HEK293 (cell line): Measurements from ENCODE around the gene MTLN.

Source experiments
- CTCF ChIA-PET: fragments of 350-600 bp; formaldehyde crosslinking; extraction: SDS; loops from one replicate; lab custom pipeline; 2021; ENCODE audit warnings: antibody characterized with exemption; lab: Yijun Ruan, JAX
- POLR2A ChIA-PET: fragments of 300-600 bp; formaldehyde crosslinking; extraction: SDS; loops from one replicate; lab custom pipeline; 2020; ENCODE audit warnings: antibody characterized with exemption, inconsistent platforms; lab: Yijun Ruan, JAX
- H3K27ac ChIP-seq: fragments of 200-500 bp; sonication (Bioruptor generic); 2 replicates; pipeline ENCODE4 v1.5.1; 2014; ENCODE audit warnings: low read depth, low read length, control low read depth, inconsistent platforms; ENCODE audit errors: extremely low read depth
- H3K36me3 ChIP-seq, 2 experiments: fragments of 200-500 bp in 1 of 2; sonication (Bioruptor generic) in 1 of 2; 1 replicate in 1 of 2; 2 replicates in 1 of 2; pipeline ENCODE4 v1.5.1; 2014 to 2017; ENCODE audit warnings: inconsistent platforms in 2 of 2, low read length in 2 of 2; ENCODE audit not compliant: control insufficient read depth in 2 of 2, insufficient read depth in 1 of 2
- H3K4me1 ChIP-seq: fragments of 200-500 bp; sonication (Bioruptor generic); 2 replicates; pipeline ENCODE4 v1.5.1; 2014; ENCODE audit warnings: mild to moderate bottlenecking, low read length, inconsistent platforms; ENCODE audit not compliant: control insufficient read depth, insufficient read depth
- H3K4me3 ChIP-seq: 2 replicates; pipeline ENCODE4 v1.5.1; 2011; ENCODE audit warnings: low read depth, mild to moderate bottlenecking, control low read depth, low read length, moderate library complexity
- H3K9me3 ChIP-seq: fragments of 200-500 bp; sonication (Bioruptor generic); 2 replicates; pipeline ENCODE4 v1.5.1; 2014; ENCODE audit warnings: low read depth, low read length, inconsistent platforms; ENCODE audit not compliant: control insufficient read depth, insufficient read depth
- AEBP2 ChIP-seq: fragments of 450-650 bp; formaldehyde crosslinking; IDR thresholded peaks from 2 replicates; pipeline ENCODE4 v1.5.1; 2016; ENCODE audit warnings: missing biosample characterization, missing genetic modification characterization, borderline replicate concordance
- HIC1 ChIP-seq: fragments of 450-650 bp; formaldehyde crosslinking; IDR thresholded peaks from 2 replicates; pipeline ENCODE4 v1.5.1; 2016; ENCODE audit warnings: missing biosample characterization, missing genetic modification characterization
- MZF1 ChIP-seq: fragments of 450-650 bp; formaldehyde crosslinking; IDR thresholded peaks from 2 replicates; pipeline ENCODE4 v1.5.1; 2017; ENCODE audit warnings: missing biosample characterization, missing genetic modification characterization, borderline replicate concordance
- OSR2 ChIP-seq: fragments of 450-650 bp; formaldehyde crosslinking; IDR thresholded peaks from 2 replicates; pipeline ENCODE4 v1.5.1; 2016; ENCODE audit warnings: missing biosample characterization, missing genetic modification characterization
- PATZ1 ChIP-seq: fragments of 450-650 bp; formaldehyde crosslinking; IDR thresholded peaks from 2 replicates; pipeline ENCODE4 v1.5.1; 2016; ENCODE audit warnings: missing biosample characterization, missing genetic modification characterization
- SETDB1 ChIP-seq: IDR thresholded peaks from one replicate; pipeline ENCODE4 v1.6.1; 2017; ENCODE audit warnings: mild to moderate bottlenecking, low read length, moderate library complexity, mixed read lengths; ENCODE audit not compliant: insufficient read length
- ZEB2 ChIP-seq: fragments of 450-650 bp; formaldehyde crosslinking; IDR thresholded peaks from 2 replicates; pipeline ENCODE4 v1.5.1; 2016; ENCODE audit warnings: missing biosample characterization, missing genetic modification characterization
- ZFP41 ChIP-seq: fragments of 450-650 bp; formaldehyde crosslinking; IDR thresholded peaks from 2 replicates; pipeline ENCODE4 v1.5.1; 2016; ENCODE audit warnings: missing biosample characterization, missing genetic modification characterization, borderline replicate concordance
- ZIC2 ChIP-seq: fragments of 450-650 bp; formaldehyde crosslinking; IDR thresholded peaks from 2 replicates; pipeline ENCODE4 v1.5.1; 2016; ENCODE audit warnings: missing biosample characterization, missing genetic modification characterization
- ZNF10 ChIP-seq: fragments of 450-650 bp; formaldehyde crosslinking; IDR thresholded peaks from 2 replicates; pipeline ENCODE4 v1.5.1; 2017; ENCODE audit warnings: missing biosample characterization, missing genetic modification characterization
- ZNF114 ChIP-seq: fragments of 450-650 bp; formaldehyde crosslinking; IDR thresholded peaks from 2 replicates; pipeline ENCODE4 v1.5.0; 2017; ENCODE audit warnings: missing biosample characterization, missing genetic modification characterization
- ZNF2 ChIP-seq: fragments of 450-650 bp; formaldehyde crosslinking; IDR thresholded peaks from 2 replicates; pipeline ENCODE4 v1.5.1; 2016; ENCODE audit warnings: missing biosample characterization, missing genetic modification characterization
- ZNF266 ChIP-seq: fragments of 450-650 bp; formaldehyde crosslinking; IDR thresholded peaks from 2 replicates; pipeline ENCODE4 v1.5.1; 2016; ENCODE audit warnings: missing biosample characterization, missing genetic modification characterization, low read depth
- ZNF280C ChIP-seq: fragments of 450-650 bp; formaldehyde crosslinking; IDR thresholded peaks from 2 replicates; pipeline ENCODE4 v1.5.1; 2016; ENCODE audit warnings: missing biosample characterization, missing genetic modification characterization
- ZNF311 ChIP-seq: fragments of 450-650 bp; formaldehyde crosslinking; IDR thresholded peaks from 2 replicates; pipeline ENCODE4 v1.5.1; 2017; ENCODE audit warnings: missing biosample characterization, missing genetic modification characterization, borderline replicate concordance
- ZNF362 ChIP-seq: fragments of 450-650 bp; formaldehyde crosslinking; IDR thresholded peaks from 2 replicates; pipeline ENCODE4 v1.5.1; 2016; ENCODE audit warnings: missing biosample characterization, missing genetic modification characterization
- ZNF404 ChIP-seq: fragments of 450-650 bp; formaldehyde crosslinking; IDR thresholded peaks from 2 replicates; pipeline ENCODE4 v1.5.1; 2017; ENCODE audit warnings: missing biosample characterization, missing genetic modification characterization
- ZNF449 ChIP-seq: fragments of 450-650 bp; formaldehyde crosslinking; IDR thresholded peaks from 2 replicates; pipeline ENCODE4 v1.5.1; 2017; ENCODE audit warnings: missing biosample characterization, mild to moderate bottlenecking, missing genetic modification characterization, moderate library complexity
- ZNF561 ChIP-seq: fragments of 450-650 bp; IDR thresholded peaks from 2 replicates; pipeline ENCODE4 v1.5.1; 2018; ENCODE audit warnings: missing biosample characterization, missing genetic modification characterization, borderline replicate concordance
- ZNF610 ChIP-seq: fragments of 450-650 bp; formaldehyde crosslinking; IDR thresholded peaks from 2 replicates; pipeline ENCODE4 v1.5.1; 2016; ENCODE audit warnings: missing biosample characterization, missing genetic modification characterization, borderline replicate concordance
- ZNF624 ChIP-seq: fragments of 450-650 bp; formaldehyde crosslinking; IDR thresholded peaks from 2 replicates; pipeline ENCODE4 v1.5.1; 2017; ENCODE audit warnings: missing biosample characterization, missing genetic modification characterization
- ZNF76 ChIP-seq: fragments of 450-650 bp; formaldehyde crosslinking; IDR thresholded peaks from 2 replicates; pipeline ENCODE4; 2016; ENCODE audit warnings: low read depth, missing biosample characterization, missing genetic modification characterization, borderline replicate concordance

The MTLN gene

GRCh38 chr2:110182449-110182848 lies 29.9 kb downstream of the MTLN start:
- no peak overlapping the region for H3K27ac ChIP-seq
- POLR2A ChIA-PET, result no interaction called here
- H3K36me3 ChIP-seq, result no peaks in the 10 kb centered on the region
- no peaks in the 10 kb centered on the region for H3K9me3 ChIP-seq
- no peak overlapping the region for H3K4me3 ChIP-seq
- CTCF ChIA-PET, result no interaction called here
- no peak for TF ChIP-seq ZIC2
- no peak for TF ChIP-seq ZEB2 (tag by site-specific recombination)
- no peak for TF ChIP-seq ZNF624 (tag by site-specific recombination)
- no peak for TF ChIP-seq ZNF311 (tag by site-specific recombination)
- TF ChIP-seq AEBP2 (tag by site-specific recombination), result no peak
- TF ChIP-seq ZFP41 (tag by site-specific recombination), result no peak
- no peaks in the 10 kb centered on the region for H3K4me1 ChIP-seq

GRCh38 chr2:110180036-110180435 lies 32.3 kb downstream of the MTLN start:
- H3K36me3 ChIP-seq, result no peaks in the 10 kb centered on the region
- TF ChIP-seq ZNF561 (tag by site-specific recombination), result no peak
- TF ChIP-seq ZNF114 (tag by site-specific recombination), result no peak
- no peak for TF ChIP-seq ZNF2
- TF ChIP-seq OSR2, result no peak
- TF ChIP-seq ZNF266 (tag by site-specific recombination), result no peak
- no peak for TF ChIP-seq SETDB1
- no peak for TF ChIP-seq ZNF404 (tag by site-specific recombination)
- TF ChIP-seq PATZ1 (tag by site-specific recombination), result no peak
- TF ChIP-seq ZNF449 (tag by site-specific recombination), result no peak
- TF ChIP-seq ZNF610 (tag by site-specific recombination), result no peak
- TF ChIP-seq HIC1 (tag by site-specific recombination), result no peak
- no peak for TF ChIP-seq ZNF362 (tag by site-specific recombination)
- TF ChIP-seq ZNF76 (tag by site-specific recombination), result no peak
- TF ChIP-seq MZF1, result no peak
- no peak for TF ChIP-seq ZNF280C (tag by site-specific recombination)
- no peak for TF ChIP-seq ZNF10
- ChIA-PET CTCF (no interaction called here), POLR2A (no interaction called here)
- H3K9me3 ChIP-seq, result no peaks in the 10 kb centered on the region
- no peaks in the 10 kb centered on the region for H3K4me1 ChIP-seq
- H3K27ac ChIP-seq, result no peak overlapping the region
- no peak overlapping the region for H3K4me3 ChIP-seq
